PC-3 (cell line): Measurements from ENCODE around the gene SAE1. TPM values are rescaled to one million over a fixed set of nuclear protein-coding genes. Genes with fewer than 3 reads are reported as not detected.

Experiments used
- ATAC-seq: fragments of 200-7000 bp; cut with Tn5 transposase; 2 replicates; pipeline ENCODE4 v1.9.1; 2020; ENCODE audit warnings: mild to moderate bottlenecking, moderate library complexity
- BruUV-seq: library from RNA; stranded (reverse); fragments of 400-500 nt; replicated peaks from 2 replicates; lab custom pipeline; 2021; lab: Mats Ljungman, UMichigan
- CTCF ChIA-PET: fragments of 300-600 bp; sonication (Branson Sonifier 250); formaldehyde crosslinking; loops from one replicate; lab custom pipeline; 2022; ENCODE audit warnings: antibody characterized with exemption; lab: Charles Lee
- POLR2A ChIA-PET: fragments of 300-600 bp; sonication (Branson Sonifier 250); formaldehyde crosslinking; loops from one replicate; lab custom pipeline; 2022; ENCODE audit warnings: antibody characterized with exemption; ENCODE audit not compliant: unreplicated experiment; lab: Charles Lee
- DNase-seq: peaks from one replicate; pipeline ENCODE4 v3.0.0-alpha.2; 2015
- H2AFZ ChIP-seq: fragments of 300-600 bp; sonication (generic); 2 replicates; pipeline ENCODE4 v1.6.0; 2016; ENCODE audit warnings: antibody characterized with exemption, low read length
- H3F3A ChIP-seq: fragments of 300-600 bp; sonication (generic); one replicate; pipeline ENCODE4 v1.6.0; 2017; ENCODE audit warnings: antibody characterized with exemption, low read length, control low read depth, mild to moderate bottlenecking; ENCODE audit not compliant: unreplicated experiment
- H3K27ac ChIP-seq: fragments of 300-600 bp; sonication (generic); 2 replicates; pipeline ENCODE4 v1.5.1; 2016; ENCODE audit warnings: mild to moderate bottlenecking, low read length
- H3K27me3 ChIP-seq: fragments of 300-600 bp; sonication (generic); 2 replicates; pipeline ENCODE4 v1.6.1; 2016; ENCODE audit warnings: low read length, mixed read lengths
- H3K36me3 ChIP-seq: fragments of 300-600 bp; sonication (generic); 2 replicates; pipeline ENCODE4 v1.6.1; 2016; ENCODE audit warnings: low read depth, mixed run types, low read length, mixed read lengths
- H3K4me1 ChIP-seq: fragments of 300-600 bp; sonication (generic); 2 replicates; pipeline ENCODE4 v1.5.1; 2016; ENCODE audit warnings: low read length; ENCODE audit not compliant: insufficient read depth
- H3K4me2 ChIP-seq: fragments of 300-600 bp; sonication (generic); 2 replicates; pipeline ENCODE4 v1.6.0; 2016; ENCODE audit warnings: low read length
- H3K4me3 ChIP-seq: fragments of 300-600 bp; sonication (generic); 2 replicates; pipeline ENCODE4 v1.5.1; 2016; ENCODE audit warnings: mild to moderate bottlenecking, low read length, mixed read lengths
- H3K79me2 ChIP-seq: fragments of 300-600 bp; sonication (generic); 2 replicates; pipeline ENCODE4 v1.6.1; 2017; ENCODE audit warnings: low read length, mixed read lengths
- H3K9ac ChIP-seq: fragments of 300-600 bp; sonication (generic); 2 replicates; pipeline ENCODE4 v1.6.0; 2016; ENCODE audit warnings: mild to moderate bottlenecking, low read length
- H3K9me2 ChIP-seq: fragments of 300-600 bp; sonication (generic); replicated peaks from 2 replicates; pipeline ENCODE4 v1.6.1; 2016; ENCODE audit warnings: mixed run types, low read length, mixed read lengths
- H3K9me3 ChIP-seq: fragments of 300-600 bp; sonication (generic); 2 replicates; pipeline ENCODE4 v1.6.1; 2016; ENCODE audit warnings: low read length, mixed read lengths
- H4K20me1 ChIP-seq: fragments of 300-600 bp; sonication (generic); 2 replicates; pipeline ENCODE4 v1.6.1; 2016; ENCODE audit warnings: low read length, mixed read lengths
- EZH2 ChIP-seq: fragments of 300-600 bp; sonication (generic); IDR thresholded peaks from one replicate; pipeline ENCODE4 v1.6.1; 2017; ENCODE audit warnings: antibody characterized with exemption, mild to moderate bottlenecking, low read length; ENCODE audit not compliant: unreplicated experiment
- EZH2phosphoT487 ChIP-seq: fragments of 300-600 bp; sonication (generic); IDR thresholded peaks from 2 replicates; pipeline ENCODE4 v1.6.1; 2018; ENCODE audit warnings: mild to moderate bottlenecking, antibody characterized with exemption, low read length, borderline replicate concordance
- intact Hi-C: fragments of 100-400 bp; cut with micrococcal nuclease; formaldehyde crosslinking; loops from 2 replicates; pipeline ENCODE4 v1.9.0; 2023
- total RNA-seq: library from RNA; depleted of rRNA; stranded (reverse); fragments of >200 nt; gene quantifications from 2 replicates; pipeline ENCODE4 v1.2.3, GENCODE V29; 2014
- TF ChIP-seq, protein P1 (sequence below): fragments of 300-600 bp; sonication (generic); conservative IDR thresholded peaks from 2 replicates; pipeline ENCODE4 v1.5.1; 2017; ENCODE audit warnings: antibody characterized with exemption, low read depth, mild to moderate bottlenecking, low read length

Gene SAE1
- total RNA-seq, 1 experiment from 2014 or later: 99.7 TPM

DNA sequence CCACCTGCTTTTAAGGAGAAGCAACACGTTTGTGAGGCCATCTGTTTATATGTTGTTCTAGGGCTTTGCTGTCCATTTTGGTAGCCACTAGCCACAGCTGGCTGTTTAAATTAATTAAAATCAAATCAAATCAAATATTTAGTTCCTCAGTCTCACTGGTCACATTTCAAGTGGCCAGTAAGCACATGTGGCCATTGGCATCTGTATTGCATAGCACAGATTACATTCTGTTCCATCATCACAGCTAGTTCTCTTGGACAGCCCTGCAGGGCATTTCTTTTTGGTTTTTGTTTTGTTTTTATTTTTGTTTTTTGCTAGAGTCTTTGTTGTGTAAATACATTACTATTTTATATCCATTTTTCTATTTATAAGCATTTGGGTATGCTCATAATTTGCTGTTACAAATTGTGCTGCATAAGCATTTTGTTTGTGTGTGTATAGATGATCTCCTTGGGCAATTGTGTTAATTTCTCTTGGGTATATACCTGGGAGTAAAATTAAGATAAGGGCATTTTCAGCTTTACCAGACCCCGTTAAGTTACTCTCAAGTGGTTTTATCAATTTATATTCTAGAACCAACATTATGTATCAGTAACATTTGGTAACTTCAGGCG, 31.3 kb downstream of the SAE1 start:
- BruUV-seq: no TSS peak
- Histone ChIP-seq H4K20me1 (no peaks in the 10 kb centered on the region), H3K9me2 (no peaks in the 10 kb centered on the region), H3K9ac (no peak overlapping the region), H3K9me3 (no peaks in the 10 kb centered on the region), H3K27me3 (no peaks in the 10 kb centered on the region), H3K4me1 (peaks cover 13% of the 10 kb centered on the region), H2AFZ (no peak overlapping the region), H3K4me3 (no peak overlapping the region), H3K79me2 (0 out of 2 replicates have a peak, but pooled peaks cover 6% of the 10 kb centered on the region), H3K36me3 (peaks cover 21% of the 10 kb centered on the region; the same call in 1 of the 2 replicates), H3K27ac (no peak overlapping the region), H3K4me2 (no peak overlapping the region), H3F3A (no peaks in the 10 kb centered on the region)
- no peak for DNase-seq
- POLR2A ChIA-PET: no interaction called here
- intact Hi-C loops: no loop called here
- TF ChIP-seq EZH2phosphoT487 (no peak), EZH2 (no peak)
- TF ChIP-seq, protein P1, sequence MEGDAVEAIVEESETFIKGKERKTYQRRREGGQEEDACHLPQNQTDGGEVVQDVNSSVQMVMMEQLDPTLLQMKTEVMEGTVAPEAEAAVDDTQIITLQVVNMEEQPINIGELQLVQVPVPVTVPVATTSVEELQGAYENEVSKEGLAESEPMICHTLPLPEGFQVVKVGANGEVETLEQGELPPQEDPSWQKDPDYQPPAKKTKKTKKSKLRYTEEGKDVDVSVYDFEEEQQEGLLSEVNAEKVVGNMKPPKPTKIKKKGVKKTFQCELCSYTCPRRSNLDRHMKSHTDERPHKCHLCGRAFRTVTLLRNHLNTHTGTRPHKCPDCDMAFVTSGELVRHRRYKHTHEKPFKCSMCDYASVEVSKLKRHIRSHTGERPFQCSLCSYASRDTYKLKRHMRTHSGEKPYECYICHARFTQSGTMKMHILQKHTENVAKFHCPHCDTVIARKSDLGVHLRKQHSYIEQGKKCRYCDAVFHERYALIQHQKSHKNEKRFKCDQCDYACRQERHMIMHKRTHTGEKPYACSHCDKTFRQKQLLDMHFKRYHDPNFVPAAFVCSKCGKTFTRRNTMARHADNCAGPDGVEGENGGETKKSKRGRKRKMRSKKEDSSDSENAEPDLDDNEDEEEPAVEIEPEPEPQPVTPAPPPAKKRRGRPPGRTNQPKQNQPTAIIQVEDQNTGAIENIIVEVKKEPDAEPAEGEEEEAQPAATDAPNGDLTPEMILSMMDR: no peak
- CTCF ChIA-PET: no interaction called here
- no peak for ATAC-seq

DNA sequence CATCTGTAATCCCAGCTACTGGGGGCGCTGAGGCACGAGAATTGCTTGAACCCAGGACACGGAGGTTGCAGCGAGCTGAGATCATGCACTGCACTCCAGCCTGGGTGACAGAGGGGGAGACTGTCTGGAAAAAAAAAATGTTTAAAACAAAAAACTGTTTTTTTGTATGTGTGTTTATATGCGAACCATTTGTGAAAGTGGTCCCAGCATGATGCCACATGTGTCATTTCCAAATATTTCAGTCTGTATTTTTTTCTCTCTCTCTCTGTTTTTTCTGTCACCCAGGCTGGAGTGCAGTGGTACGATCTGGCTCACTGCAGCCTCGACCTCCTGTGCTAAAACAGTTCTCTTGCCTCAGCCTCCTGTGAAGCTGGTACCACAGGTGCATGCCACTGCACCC, 37.4 kb downstream of the SAE1 start:
- no TSS peak for BruUV-seq
- no peak overlapping the region for H2AFZ ChIP-seq
- no peak overlapping the region for H3K9ac ChIP-seq
- H3K79me2 ChIP-seq: no peaks in the 10 kb centered on the region
- DNase-seq (no peak), ATAC-seq (no peak)
- no peaks in the 10 kb centered on the region for H3K9me3 ChIP-seq
- TF ChIP-seq, protein P1: no peak
- TF ChIP-seq EZH2phosphoT487 (no peak), EZH2 (no peak)
- intact Hi-C loops: no loop called here
- peaks cover 6% of the 10 kb centered on the region; the same call in 1 of the 2 replicates for H3K36me3 ChIP-seq
- no peaks in the 10 kb centered on the region for H3K27me3 ChIP-seq
- H3F3A ChIP-seq: no peaks in the 10 kb centered on the region
- no peaks in the 10 kb centered on the region for H3K4me1 ChIP-seq
- ChIA-PET CTCF (no interaction called here), POLR2A (no interaction called here)
- no peak overlapping the region for H3K27ac ChIP-seq
- no peak overlapping the region for H3K4me2 ChIP-seq
- H3K9me2 ChIP-seq: no peaks in the 10 kb centered on the region
- no peak overlapping the region for H3K4me3 ChIP-seq
- no peaks in the 10 kb centered on the region for H4K20me1 ChIP-seq
